ENCODE data around the gene ACYP2.
"Not testable (repeated sequence)": the region's sequence is repeated elsewhere in the genome, so short reads cannot be mapped to it uniquely, and the experiment has no call there.

Gene ACYP2

DNA sequence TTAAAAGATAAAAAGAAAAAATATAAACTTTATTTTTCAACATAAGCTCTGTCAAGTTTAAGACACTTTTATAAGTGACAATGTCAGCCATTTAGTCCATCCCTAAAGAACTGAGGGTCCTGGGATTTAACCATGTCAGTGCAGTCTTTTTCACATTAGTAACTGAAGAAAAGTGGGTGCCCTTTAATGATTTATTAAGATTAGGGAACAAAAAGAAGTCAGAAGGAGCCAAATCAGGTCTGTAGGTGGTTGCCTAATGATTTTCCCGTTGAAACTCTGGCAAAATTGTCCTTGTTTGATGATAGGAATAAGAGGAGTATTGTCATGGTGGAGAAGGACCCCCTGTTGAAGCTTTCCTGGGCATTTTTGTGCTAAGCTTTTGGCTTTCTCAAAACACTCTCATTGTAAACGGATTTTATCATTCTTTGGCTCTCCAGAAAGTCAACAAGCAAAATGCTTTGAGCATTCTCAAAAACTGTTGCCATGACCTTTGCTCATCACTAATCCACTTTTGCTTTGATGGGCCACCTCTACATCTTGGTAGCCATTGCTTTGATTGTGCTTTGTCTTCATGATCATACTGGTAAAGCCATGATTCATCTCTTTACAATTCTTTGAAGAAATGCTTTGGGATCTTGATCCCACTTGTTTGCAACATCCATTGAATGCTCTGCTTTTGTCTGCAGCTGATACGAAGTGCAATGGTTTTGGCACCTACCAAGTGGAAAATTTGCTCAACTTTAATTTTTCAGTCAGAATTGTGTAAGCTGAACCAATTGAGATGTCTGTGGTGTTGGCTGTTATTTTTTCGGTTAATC is 118.6 kb downstream of the ACYP2 start:
- DNase-seq = no peak

DNA sequence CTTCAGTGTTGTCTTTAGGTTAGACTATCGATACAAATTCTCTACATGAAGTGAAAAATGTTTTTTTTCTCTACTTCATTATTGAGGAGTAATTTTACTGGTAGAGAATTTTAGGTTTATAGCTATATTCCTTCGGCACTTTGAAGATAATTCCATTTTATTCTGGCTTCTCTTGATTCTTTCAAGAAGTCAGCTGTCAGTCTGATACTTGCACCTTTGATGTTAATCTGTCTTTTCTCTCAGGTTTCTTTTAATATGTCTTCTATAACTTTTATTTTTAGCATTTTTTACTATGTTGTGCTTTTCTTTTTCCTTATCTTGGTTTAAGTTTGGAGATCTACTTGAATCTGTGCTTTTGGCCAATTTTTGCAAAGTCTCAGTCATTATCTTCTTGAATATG is 122.0 kb downstream of the ACYP2 start:
- DNase-seq = no peak

DNA sequence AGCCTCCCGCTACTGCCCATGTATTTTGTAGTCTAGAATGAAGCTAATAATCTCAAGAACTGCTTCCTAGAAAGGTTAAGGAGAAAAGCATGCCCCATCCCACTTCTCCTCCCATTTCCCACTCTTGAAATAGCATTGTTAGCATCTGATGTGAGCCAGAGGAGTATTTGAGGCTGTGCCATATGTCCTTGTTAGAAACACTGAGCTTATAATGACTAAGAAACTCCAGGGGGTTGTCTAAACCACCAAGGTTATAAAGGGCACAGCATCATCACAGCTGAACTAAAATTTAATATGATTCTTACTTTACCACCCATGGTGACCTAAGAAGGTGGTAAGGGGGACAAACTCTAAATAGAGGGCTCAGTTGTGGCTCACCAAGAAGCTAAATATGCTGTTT is 124.0 kb downstream of the ACYP2 start:
- no peak for DNase-seq

DNA sequence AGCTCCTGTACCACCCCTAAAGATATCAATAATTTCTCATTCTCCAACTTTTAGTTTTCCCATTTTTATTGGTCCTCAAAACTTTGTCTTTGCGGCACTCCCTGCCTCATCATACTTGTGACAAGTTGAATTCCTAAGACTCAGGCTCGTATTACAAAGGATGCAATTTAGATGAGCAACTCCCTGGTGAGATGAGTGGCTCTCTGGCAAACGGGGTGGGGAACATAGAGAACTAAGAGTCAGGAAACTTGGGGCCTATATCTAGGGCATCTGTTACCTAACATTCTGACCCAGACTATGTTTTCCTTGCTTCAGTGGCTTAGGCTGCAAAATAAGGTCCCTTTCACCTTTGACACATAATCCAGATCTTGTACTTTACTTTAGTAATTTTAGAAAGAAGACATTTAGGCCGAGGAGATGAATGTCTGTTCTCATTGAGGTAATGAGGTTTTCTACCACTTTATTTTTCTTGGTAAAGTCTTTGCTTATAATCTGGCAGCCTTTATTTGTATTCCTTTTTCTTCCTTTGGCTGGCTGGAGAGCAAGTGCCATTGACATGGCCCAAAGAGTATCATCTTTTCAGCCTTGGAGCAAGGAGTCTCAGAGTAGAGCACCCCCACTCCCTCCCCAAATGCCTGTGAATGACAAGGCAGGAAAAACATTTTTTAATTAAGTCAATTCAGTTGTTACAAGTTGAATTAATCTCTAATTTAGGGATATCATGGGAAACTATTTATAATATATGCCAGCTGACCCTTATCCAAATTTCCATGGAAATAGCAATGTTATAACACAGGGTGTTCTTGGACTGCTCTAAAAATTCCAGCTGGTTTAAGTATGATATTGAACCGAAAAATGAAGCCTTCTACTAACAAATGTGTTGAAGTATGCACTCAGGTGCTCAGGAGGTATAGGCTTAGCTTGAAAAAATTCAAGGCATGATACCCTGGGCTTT is 125.4 kb downstream of the ACYP2 start:
- no peak for DNase-seq

DNA sequence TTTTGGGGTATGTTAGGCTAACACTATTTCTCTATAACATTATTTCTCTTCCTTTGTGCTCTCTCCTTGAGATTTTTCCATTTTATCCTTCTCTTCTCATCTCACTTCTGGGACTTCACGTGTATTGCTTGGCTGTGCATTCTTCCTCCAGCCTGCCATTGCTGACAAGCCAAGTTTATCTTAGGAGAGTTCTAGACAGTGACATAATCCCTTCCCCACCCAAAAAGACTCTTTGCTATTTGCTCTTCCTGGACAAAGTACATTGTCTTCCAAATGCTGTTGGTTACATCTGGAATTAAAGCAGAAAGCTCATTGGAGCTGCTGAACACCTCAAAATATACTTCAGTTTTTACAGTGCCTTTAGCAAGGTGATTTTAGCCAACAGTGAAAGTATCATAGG is 131.7 kb downstream of the ACYP2 start:
- no peak for DNase-seq

DNA sequence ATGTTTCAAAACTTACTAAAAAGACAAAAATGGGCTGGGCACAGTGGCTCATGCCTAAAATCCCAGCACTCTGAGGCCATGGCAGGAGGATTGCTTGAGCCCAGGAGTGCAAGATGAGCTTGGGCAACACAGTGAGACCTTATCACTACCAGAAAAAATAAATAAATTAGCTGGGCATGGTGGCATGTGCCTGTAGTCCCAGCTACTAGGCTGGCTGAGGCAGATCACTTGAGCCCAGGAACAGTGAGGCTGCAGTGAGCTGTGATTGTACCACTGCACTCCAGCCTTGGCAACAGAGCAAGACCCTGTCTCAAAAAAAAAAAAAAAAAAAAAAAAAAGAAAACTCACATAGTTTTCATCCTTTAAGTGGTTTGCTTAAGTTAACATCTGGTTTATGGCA is 134.2 kb downstream of the ACYP2 start:
- no peak for DNase-seq

DNA sequence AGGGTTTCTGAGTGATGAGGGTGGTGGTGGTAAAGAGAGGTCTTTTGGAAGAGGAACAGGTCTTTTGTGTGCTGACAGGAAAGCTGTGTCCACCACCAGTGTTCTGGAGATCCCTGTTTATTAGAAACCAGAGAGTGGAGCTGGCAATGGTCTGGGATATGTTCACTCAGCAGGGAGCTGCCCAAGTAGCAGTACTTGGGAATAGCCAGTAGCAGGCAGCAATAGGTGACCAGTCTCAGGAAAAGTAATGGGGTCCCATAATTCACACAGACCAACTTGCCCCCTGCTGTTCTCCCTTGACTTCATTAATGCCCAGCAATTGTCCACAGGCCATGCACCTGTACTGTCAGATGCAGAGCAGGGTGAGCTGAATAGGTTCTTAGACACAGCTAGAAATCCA is 138.8 kb downstream of the ACYP2 start:
- no peak for DNase-seq

DNA sequence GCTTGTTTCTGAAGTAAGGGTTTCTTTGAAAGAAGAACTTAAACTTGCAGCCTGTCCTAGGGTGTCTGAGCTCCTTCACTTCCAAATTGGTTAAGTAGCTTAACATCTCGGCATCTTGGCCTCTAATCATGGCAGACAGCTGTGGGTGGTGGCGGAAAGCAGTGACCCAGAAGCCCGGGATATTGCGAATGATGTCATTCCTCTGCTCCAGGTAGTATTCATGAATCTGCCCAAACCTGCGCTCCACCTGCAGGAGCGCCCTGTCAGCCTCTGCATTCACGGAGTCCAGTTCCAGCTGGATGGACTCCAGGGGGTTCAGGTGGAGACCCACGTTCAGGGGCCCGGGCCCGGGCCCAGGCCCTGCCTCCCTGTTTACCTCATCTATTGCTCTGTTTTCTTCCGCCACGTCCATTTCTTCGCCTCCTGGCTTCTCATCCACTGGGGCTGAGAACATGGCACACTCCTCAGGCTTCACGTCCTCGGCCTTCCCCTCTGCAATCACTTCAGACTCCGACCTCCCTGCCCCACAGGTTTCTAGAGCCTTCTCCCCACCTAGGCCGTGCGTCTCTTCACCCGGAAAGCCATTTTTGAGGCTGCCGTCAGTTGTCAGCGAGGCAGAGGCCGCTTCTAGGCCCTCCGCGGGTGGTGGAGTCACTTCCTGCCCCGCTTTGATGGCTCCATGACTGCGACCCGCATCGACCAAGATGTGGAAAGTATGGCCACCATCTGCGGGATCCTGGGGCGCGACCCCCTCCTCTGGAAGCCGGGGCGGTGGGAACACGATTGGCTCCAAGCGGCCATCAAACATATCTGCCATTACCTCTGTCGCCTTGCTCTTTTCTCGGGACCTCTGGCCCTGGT is 140.0 kb downstream of the ACYP2 start:
- DNase-seq = no peak

DNA sequence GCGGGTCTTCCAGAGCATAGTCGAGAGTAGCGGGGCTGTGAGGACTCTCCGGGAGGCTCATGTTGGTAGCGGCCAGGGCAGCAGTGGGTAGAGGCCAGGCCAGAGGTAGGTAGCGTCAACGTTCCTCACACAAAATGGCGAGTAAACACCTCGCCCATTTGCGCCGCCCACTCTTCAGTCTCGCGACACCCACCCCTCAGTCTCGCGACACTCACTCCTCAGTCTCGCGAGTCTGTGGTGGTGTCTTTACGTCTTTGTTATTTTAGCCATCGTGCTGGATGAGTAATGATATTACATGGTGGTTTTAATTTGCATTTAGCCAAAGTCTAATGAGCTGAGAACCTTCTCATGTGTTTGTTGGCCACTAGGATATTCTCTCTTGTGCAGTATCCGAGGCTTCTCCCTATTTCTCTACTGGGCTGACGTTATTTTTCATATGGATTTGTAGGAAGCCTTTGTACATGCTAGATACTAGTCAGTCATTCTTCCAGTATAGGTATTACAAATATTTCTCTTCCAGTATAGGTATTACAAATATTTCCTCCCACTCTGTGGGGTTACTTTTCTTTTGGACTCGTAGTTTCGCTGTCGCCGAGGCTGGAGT is 140.8 kb downstream of the ACYP2 start, which contains the start of gene TSPYL6:
TSS of gene TSPYL6 (minus strand) at position 139 of the 604 bp plus-strand sequence. CDS start at position 61, 78 bp downstream.
- no peak for DNase-seq

DNA sequence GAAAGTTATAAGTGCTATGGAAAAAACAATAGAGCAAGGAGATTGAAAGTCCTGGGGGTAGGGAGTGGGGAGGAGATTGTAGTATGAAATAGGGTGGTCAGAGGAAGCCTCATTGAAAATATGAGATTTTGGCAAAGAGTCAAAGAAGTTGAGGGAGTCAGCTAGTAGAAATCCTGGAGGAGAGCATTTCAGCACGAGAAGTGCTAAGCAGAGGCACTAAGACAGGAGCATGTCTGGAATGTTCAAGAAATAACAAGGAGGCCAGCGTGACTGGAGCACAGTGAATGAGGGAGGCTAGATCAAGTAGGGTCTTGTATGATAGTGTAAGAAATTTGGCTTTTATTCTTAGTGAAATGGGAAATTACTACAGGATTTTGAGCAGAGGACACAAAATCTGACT is 142.8 kb downstream of the ACYP2 start:
- DNase-seq = no peak

DNA sequence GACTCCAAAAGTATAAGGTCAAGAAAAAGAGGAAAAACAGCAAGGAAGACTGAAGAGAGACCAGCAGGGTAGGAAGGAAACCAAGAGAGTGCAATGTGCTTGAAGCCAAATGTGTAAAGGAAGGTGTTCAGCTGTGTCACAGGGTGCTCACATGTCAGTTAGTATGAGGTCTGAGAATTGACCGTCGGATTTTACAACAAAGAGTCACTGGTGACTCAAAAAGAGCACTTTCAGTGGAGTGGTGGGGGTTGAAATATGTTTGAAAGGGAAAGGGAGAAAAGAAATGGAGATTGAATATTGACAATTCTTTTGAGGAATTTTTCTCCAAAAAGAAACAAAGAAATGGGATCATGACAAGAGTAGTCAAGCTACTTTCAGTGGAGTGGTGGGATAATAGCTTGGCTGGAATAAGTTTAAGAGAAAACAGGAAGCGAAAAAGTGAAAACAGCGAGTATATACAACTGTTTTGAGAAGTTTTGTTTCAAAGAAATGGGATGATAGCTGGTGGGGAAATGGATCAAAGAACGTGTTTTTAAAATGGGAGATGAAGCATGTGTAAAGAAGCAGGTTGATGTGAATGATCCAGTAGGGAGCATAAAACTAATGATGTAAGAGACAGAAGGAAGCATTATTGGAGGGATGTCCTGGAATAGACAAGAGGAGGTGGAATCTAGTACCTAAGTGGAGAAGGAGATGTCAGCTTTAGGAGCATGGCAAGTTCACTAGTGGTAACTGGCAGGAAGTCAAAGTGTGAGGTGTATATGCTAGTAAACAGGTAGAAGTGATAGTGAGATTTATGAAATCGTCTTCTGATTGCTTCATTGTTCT is 144.2 kb downstream of the ACYP2 start:
- no peak for DNase-seq

DNA sequence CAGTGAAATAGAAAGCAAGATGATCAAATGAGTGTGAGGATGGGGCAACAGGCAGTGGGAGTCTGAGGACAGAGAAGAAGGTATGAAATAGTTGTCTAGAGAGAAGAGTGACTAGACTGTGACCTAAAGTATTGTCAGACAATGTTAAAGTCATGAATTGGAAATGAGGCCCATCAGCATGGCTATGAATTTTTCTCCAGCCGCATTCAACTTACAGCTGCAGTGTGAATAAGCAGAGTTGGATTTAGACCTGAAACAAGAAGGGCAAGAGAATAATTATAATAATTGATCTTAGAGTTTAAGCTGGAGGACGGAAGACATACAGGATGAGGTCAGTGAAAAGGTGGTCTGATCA is 144.8 kb downstream of the ACYP2 start:
- DNase-seq = no peak

DNA sequence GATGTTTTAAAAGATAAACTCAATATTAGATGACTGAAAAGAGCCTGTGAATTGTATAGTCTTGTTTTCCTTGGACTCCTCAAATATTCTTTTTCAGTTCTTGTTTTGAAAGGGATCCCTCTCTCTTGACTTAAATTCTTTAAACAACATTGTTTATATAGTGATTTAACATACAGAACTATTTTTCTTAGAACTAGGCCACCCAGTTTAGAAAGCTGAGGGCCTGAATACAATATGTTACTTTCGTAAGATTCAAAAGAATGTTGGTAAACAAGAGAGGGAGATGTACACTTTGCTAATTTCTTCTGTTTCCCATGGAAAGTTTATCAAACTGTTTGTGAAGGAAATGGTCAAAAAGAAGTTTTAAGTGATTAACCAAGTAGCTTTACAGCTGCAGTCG is 146.1 kb downstream of the ACYP2 start:
- no peak for DNase-seq

DNA sequence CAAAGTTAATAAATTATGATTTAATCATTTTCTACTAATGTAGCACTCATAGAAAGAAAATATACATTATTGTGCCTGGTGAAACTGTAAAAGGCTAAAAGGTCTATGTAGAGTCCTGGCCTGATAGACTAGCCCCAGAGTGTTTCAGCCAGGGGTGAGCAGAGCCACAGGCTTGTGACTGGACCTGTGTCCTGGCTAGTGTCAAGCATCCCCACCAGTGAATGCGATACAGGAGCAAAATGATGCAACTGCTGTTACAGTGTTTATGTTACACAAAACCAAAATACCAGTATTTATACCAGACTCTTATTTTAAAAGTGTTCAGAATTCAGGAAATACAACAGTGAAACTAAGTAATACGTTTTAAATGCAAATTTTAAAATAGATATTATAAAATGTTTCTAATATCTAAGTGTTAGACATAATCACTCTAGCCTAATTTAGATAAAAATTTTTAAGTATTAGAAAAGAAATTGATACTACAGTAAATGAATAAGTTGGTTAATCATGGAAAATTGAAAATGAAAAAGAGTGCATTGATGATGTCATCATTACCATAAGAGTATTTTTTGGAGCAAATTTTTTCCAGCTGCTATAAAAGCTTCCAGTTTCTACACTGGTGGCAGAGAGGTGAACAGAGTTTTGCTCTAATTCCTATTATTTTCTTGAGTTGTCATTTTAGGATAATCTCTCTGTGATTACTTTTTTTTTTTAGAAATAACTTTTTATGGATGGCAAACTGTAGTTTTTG is 146.8 kb downstream of the ACYP2 start:
- no peak for DNase-seq

DNA sequence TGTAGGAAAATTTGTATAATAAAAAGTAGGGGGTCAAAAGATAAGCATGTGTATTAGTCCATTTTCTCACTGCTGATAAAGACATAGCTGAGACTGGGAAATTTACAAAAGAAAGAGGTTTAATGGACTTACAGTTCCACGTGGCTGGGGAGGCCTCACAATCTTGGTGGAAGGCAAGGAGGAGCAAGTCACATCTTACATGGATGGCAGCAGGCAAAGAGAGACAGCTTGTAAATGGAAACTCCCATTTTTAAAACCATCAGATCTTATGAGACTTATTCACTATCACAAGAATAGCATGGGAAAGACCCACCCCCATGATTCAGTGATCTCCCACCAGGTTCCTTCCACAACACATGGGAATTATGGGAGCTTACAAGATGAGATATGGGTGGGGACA is 149.7 kb downstream of the ACYP2 start:
- DNase-seq = not testable (repeated sequence)

DNA sequence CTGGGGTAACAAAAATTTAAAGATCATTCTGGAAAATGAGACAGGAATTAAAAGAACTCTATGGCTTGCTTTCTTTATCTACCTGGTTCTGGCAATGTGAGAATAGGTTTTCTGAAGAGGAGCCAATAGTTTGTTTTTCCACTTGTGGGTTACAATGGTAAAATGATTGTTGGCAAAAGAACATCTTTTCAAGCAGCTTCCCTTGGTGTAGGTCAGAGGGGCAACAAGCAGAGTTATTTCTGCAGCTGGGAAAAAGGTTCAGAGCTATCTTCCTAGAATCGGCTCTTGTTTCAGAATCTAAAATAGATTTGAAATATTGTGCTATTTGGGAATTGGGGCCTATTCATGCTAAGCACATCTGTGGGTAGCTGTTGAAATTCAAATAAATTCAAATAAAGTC is 152.2 kb downstream of the ACYP2 start:
- DNase-seq = no peak

DNA sequence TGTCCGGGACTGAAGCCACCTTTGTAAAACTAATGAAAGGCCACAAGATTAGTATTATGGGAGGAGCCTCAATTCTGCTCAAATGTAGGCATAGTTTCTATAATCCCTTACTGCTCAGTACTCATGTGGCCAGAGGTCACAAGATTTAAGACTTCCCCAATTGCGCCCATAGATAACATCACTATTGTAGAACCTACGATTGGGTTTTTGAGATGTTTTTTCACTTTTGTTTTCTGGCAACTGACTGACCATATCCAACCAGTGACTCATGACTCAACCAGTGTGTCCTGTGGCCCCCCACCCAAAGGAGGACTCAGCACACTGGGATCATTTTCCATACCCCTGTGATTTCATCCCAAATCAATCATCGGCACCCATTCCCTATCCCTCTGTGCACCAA is 155.8 kb downstream of the ACYP2 start:
- no peak for DNase-seq

DNA sequence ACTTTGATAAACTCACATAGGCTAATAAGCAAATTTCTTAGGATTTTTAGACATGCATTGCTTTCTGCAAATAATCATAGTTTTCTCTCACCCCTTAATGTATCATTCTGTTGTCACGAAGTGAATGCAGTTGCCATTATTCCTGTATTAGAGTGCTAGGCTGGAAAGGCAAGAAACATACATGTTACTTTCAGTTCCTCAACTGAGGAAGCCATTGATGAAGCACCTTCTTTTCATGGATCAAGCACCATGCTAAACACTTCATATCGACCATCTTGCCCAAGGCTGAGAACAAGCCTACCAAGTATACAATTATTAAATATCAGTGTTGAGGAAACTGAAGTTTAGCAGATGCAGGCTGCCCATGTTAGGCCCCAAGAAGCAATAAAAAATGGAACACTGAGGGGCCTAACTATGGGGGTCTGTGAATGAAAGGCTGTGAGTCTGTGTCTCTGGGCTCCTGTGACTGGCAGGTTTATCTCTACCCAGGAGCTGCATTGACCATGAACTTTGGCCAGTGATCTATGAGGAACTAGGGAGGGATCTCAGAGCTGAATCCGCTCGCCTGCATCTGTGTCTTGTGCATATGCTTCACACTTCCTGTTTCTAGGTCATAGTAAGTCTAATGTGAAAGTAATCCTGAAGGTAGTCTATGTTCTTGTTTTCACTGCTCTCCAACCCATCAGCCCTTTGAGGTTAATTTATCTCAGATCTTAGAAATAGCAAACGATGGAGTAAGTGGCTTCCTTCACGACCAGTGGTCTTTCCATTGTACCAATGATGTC is 156.6 kb downstream of the ACYP2 start:
- DNase-seq = no peak

DNA sequence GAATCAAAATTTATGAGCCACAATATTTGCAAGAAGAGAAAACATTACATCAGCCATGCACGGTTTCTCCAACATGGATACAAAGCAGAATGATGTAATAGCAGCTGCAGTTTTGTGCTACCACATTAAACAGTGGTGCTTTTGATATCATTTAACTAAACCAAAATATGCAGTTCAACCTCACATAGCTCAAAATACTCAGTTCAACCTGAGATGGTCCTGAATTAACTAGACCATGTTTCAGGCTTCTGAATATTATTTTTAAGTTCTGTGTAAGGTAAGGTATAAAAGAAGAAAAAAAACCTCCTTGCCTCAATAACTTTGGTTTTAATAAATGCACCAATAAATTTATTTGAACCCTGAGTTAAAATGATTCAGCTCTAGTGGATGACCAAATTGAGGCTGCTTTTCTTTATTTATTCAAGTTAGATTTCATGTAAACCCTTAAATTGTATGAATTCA is 159.4 kb downstream of the ACYP2 start:
- DNase-seq = peak; percentile 31

DNA sequence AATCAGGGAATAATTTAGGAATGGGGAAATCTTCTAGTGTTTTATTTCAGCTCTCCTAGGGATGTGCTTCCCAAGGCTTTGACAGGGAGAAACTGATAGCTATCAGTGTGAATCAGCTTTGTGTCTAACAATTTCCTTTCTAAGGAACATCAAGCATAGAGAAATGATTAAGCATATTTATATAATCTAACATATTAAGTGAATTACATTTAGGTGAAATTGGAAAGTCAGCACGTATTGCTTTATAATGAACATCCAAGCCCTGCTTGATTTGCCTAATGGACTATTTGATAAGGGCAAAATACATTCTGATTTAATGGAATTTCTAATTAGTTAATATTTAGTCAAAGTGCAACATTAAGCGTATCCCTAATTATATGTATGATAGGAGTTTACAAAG is 160.1 kb downstream of the ACYP2 start:
- DNase-seq = no peak

Data from NCI-H774 (cell line).